ENCODE measurements around the gene GOLGA6L10.
"Not testable (repeated sequence)": the region's sequence is repeated elsewhere in the genome, so short reads cannot be mapped to it uniquely, and the experiment has no call there.

The GOLGA6L10 gene

DNA sequence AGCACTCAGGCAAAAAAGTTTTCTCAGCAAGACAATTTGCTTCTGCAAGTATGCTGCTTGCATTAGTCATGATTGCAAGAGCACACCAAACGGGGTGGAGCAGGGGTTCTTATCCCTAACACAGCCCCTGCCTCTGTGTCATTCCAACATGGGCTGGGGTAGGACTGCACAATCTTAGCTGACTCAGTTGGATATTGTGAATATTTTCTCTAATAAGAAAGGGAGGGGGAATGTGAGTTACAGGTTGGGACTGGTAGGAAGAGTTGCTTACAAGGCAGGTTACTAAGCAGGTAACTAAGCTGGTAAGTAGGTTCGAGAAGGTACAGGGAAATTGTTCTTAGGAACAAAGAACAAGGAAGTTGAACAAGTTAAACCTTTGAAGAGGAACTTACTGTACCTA lies 24.4 kb upstream of the GOLGA6L10 start:
- not testable (repeated sequence) for H3K9me3 ChIP-seq (ENCODE audit: control insufficient read depth, low read length); H3K4me3 ChIP-seq (ENCODE audit: insufficient read depth, low read depth, low read length, poor library complexity, severe bottlenecking); H3K27ac ChIP-seq (ENCODE audit: insufficient read depth, low read length, poor library complexity, severe bottlenecking); DNase-seq; H3K27me3 ChIP-seq (replicated peaks; ENCODE audit: control insufficient read depth, insufficient read depth, low read length, poor library complexity, severe bottlenecking); H3K4me1 ChIP-seq (ENCODE audit: control insufficient read depth, insufficient read depth, low read length, poor library complexity, severe bottlenecking); H3K36me3 ChIP-seq (ENCODE audit: control insufficient read depth, insufficient read depth, low read length)

DNA sequence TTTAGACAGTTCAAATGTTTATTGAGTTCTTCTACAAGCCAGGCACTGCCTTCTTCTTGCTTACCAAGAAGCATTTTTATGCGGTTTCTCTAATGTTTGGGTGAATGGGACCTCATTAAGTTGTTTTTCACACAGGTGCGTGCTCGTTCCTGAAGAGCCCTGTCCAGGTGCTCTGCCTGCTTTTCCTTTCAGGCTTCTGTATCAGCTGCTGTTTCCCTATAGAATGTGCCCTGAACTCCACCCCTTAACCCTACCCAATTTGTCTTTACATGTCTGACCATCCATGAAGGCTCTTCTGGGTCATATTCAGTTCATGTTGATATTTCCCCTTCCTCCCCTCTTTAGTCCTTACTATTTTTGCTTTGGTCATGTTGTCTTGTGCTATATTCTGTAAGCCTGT lies 22.4 kb upstream of the GOLGA6L10 start:
- Histone ChIP-seq H3K27ac (ENCODE audit: insufficient read depth, low read length, poor library complexity, severe bottlenecking) (no peak overlapping the region), H3K9me3 (ENCODE audit: control insufficient read depth, low read length) (no peaks in the 10 kb centered on the region), H3K4me3 (ENCODE audit: insufficient read depth, low read depth, low read length, poor library complexity, severe bottlenecking) (no peak overlapping the region), H3K36me3 (ENCODE audit: control insufficient read depth, insufficient read depth, low read length) (no peaks in the 10 kb centered on the region), H3K4me1 (ENCODE audit: control insufficient read depth, insufficient read depth, low read length, poor library complexity, severe bottlenecking) (no peaks in the 10 kb centered on the region), H3K27me3 (replicated peaks; ENCODE audit: control insufficient read depth, insufficient read depth, low read length, poor library complexity, severe bottlenecking) (no peaks in the 10 kb centered on the region)
- no peak for DNase-seq

DNA sequence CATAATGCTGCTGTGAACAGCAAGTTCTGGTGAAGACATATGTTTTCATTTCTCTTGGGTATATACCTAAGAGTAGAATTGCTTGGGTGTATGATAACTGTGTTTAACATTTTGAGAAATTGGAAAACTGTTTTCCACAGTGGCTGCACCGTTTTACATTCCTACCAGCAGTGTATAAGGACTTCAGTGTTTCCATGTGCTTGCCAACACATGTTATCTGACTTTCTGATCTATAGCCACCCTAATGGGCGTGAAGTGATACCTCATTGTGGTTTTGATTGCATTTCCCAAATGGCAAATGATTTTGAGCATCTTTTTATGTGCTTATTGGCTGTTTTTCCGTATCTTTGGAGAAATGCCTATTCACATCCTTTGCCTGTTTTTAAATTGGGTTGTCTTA lies 18.5 kb upstream of the GOLGA6L10 start:
- H3K9me3 ChIP-seq (ENCODE audit: control insufficient read depth, low read length); H3K4me1 ChIP-seq (ENCODE audit: control insufficient read depth, insufficient read depth, low read length, poor library complexity, severe bottlenecking); H3K27me3 ChIP-seq (replicated peaks; ENCODE audit: control insufficient read depth, insufficient read depth, low read length, poor library complexity, severe bottlenecking); DNase-seq; H3K36me3 ChIP-seq (ENCODE audit: control insufficient read depth, insufficient read depth, low read length); H3K4me3 ChIP-seq (ENCODE audit: insufficient read depth, low read depth, low read length, poor library complexity, severe bottlenecking); H3K27ac ChIP-seq (ENCODE audit: insufficient read depth, low read length, poor library complexity, severe bottlenecking): not testable (repeated sequence)

DNA sequence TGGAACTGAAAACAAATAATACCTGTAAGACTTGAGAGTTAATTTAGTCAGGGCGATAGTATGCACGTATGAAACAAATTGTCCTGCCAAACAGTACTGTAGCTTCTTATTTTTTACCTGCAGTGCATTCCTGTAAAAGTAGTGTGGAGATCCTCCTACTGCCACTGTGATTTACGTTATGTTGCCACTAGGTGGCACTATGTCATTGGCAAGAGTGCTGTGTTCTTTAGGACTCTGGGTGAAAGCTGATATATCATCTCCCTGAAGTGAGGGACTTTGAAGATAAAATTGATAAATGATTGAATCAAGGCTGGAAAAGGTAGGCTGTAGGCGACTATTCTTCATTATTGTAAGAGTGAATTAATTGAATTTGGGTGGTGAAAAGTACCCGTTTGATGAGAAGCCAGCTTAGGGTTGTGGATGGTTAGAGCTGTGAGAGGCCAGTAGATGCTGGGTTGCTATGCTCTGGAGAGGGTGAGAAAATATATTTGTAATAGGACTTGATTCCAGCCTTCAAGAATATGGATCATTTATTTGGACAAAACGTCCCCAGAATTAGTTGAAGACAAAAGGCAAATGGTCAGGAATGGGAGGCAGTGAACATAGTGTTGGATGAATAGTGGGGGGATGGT lies 16.5 kb upstream of the GOLGA6L10 start:
- H3K27me3 ChIP-seq (replicated peaks; ENCODE audit: control insufficient read depth, insufficient read depth, low read length, poor library complexity, severe bottlenecking); H3K4me3 ChIP-seq (ENCODE audit: insufficient read depth, low read depth, low read length, poor library complexity, severe bottlenecking); H3K9me3 ChIP-seq (ENCODE audit: control insufficient read depth, low read length); H3K27ac ChIP-seq (ENCODE audit: insufficient read depth, low read length, poor library complexity, severe bottlenecking); H3K36me3 ChIP-seq (ENCODE audit: control insufficient read depth, insufficient read depth, low read length); H3K4me1 ChIP-seq (ENCODE audit: control insufficient read depth, insufficient read depth, low read length, poor library complexity, severe bottlenecking): not testable (repeated sequence)
- DNase-seq: peak in 2 of 3 donors; percentile 2 to 16

DNA sequence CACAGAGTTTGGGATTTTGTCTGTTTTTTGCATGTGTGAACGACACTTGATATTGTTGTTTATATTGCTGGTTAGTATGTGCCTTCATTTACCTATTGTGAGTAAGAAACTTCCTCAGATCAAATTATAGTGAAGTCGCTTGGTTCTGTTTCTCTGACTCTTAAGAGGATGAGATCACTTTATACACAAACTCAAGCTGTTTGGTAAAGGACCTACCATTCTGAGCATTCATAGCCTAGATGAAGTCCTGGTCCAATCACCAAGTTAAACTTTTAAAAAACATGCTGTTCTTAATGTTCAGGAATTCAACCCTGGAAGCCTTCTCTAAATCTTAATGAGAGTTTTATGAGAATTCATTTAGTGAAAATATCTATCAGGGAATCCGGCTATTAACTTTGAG lies 15.3 kb upstream of the GOLGA6L10 start:
- not testable (repeated sequence) for H3K27ac ChIP-seq (ENCODE audit: insufficient read depth, low read length, poor library complexity, severe bottlenecking); H3K36me3 ChIP-seq (ENCODE audit: control insufficient read depth, insufficient read depth, low read length); H3K9me3 ChIP-seq (ENCODE audit: control insufficient read depth, low read length); H3K4me1 ChIP-seq (ENCODE audit: control insufficient read depth, insufficient read depth, low read length, poor library complexity, severe bottlenecking); H3K27me3 ChIP-seq (replicated peaks; ENCODE audit: control insufficient read depth, insufficient read depth, low read length, poor library complexity, severe bottlenecking); DNase-seq; H3K4me3 ChIP-seq (ENCODE audit: insufficient read depth, low read depth, low read length, poor library complexity, severe bottlenecking)

DNA sequence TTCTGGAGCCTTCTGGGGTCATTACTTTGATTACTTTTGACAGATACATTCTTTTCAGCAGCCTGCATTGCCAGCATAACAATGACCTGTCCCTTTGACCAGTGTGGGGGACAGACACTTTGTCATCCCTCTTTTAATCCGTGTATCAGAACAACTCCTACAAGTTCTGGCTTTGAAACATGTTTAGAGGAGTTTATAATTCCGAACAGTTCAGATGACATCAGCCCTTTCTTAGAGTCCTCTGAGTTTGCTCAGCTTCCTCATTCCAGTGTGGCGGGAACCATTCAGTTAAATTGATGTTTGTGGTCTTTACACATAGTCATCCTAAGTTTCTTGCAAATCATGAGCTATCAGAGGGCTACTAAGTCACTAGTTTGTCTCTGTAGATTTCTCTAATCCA lies 13.5 kb upstream of the GOLGA6L10 start:
- not testable (repeated sequence) for DNase-seq

DNA sequence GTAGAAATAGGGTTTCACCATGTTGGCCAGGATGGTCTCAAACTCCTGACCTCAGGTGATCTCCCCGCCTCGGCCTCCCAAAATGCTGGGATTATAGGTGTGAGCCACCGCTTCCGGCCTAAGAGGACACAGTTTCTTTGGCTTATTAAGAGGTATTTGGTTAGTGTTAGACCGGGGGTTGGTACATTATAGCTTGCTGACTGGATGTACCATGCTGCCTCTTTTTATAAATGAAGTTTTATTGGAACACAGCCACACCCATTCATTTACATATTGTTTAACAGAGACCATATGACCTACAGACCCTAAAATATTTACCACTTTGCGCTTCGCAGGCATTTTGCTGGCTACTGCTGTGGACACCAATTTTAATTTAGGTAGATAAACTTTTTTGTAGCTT lies 11.3 kb upstream of the GOLGA6L10 start:
- not testable (repeated sequence) for H3K27me3 ChIP-seq (replicated peaks; ENCODE audit: control insufficient read depth, insufficient read depth, low read length, poor library complexity, severe bottlenecking); H3K4me1 ChIP-seq (ENCODE audit: control insufficient read depth, insufficient read depth, low read length, poor library complexity, severe bottlenecking); DNase-seq; H3K27ac ChIP-seq (ENCODE audit: insufficient read depth, low read length, poor library complexity, severe bottlenecking); H3K4me3 ChIP-seq (ENCODE audit: insufficient read depth, low read depth, low read length, poor library complexity, severe bottlenecking); H3K36me3 ChIP-seq (ENCODE audit: control insufficient read depth, insufficient read depth, low read length); H3K9me3 ChIP-seq (ENCODE audit: control insufficient read depth, low read length)

More for the DNA sequence above, 13.5 kb upstream of the GOLGA6L10 start:
- H3K4me1 ChIP-seq (ENCODE audit: control insufficient read depth, insufficient read depth, low read length, poor library complexity, severe bottlenecking); H3K4me3 ChIP-seq (ENCODE audit: insufficient read depth, low read depth, low read length, poor library complexity, severe bottlenecking); H3K36me3 ChIP-seq (ENCODE audit: control insufficient read depth, insufficient read depth, low read length); H3K27ac ChIP-seq (ENCODE audit: insufficient read depth, low read length, poor library complexity, severe bottlenecking); H3K9me3 ChIP-seq (ENCODE audit: control insufficient read depth, low read length); H3K27me3 ChIP-seq (replicated peaks; ENCODE audit: control insufficient read depth, insufficient read depth, low read length, poor library complexity, severe bottlenecking): not testable (repeated sequence)

DNA sequence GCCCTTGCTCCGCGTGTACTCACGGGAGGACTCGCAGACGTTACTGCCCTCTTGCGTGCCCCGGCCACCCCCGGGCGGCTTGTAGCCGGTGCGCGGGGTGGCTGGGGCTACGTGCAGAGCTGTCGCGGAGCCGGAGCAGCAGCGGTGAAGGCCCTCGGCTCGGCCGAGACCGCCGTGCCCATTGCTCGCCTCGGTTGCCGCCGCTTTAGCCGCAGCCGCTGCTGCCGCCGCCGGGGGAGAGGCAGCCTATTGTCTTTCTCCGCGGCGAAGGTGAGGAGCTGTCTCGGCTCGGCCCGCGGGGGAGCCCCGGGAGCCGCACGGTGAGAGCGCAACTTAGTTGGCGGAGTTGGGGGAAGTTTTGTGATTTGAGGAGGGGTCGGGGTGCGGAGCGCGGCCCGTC lies 5.8 kb upstream of the GOLGA6L10 start:
- H3K4me3 ChIP-seq (ENCODE audit: insufficient read depth, low read depth, low read length, poor library complexity, severe bottlenecking); H3K9me3 ChIP-seq (ENCODE audit: control insufficient read depth, low read length); H3K4me1 ChIP-seq (ENCODE audit: control insufficient read depth, insufficient read depth, low read length, poor library complexity, severe bottlenecking); H3K27ac ChIP-seq (ENCODE audit: insufficient read depth, low read length, poor library complexity, severe bottlenecking); DNase-seq; H3K27me3 ChIP-seq (replicated peaks; ENCODE audit: control insufficient read depth, insufficient read depth, low read length, poor library complexity, severe bottlenecking); H3K36me3 ChIP-seq (ENCODE audit: control insufficient read depth, insufficient read depth, low read length): not testable (repeated sequence)

DNA sequence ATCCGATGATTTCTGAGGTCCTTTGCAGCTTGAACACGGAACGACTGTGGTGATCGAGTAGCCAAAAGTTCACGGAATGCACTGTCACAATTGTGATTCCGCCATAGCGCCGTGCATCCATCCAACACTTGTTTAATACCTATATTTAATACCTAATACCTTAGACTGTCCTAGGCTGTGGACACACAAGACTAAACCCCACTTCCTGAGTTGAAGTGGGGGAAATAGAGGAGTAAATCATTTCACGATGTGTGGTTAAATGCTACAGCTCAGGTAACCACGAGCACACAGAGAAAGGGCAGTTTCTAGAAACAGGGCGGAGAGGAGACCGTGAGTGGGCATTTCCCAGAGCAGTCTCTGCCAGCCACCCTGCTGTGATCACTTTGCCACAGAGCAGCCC lies 5.3 kb upstream of the GOLGA6L10 start:
- H3K27ac ChIP-seq (ENCODE audit: insufficient read depth, low read length, poor library complexity, severe bottlenecking); H3K27me3 ChIP-seq (replicated peaks; ENCODE audit: control insufficient read depth, insufficient read depth, low read length, poor library complexity, severe bottlenecking); H3K9me3 ChIP-seq (ENCODE audit: control insufficient read depth, low read length); DNase-seq; H3K4me1 ChIP-seq (ENCODE audit: control insufficient read depth, insufficient read depth, low read length, poor library complexity, severe bottlenecking); H3K36me3 ChIP-seq (ENCODE audit: control insufficient read depth, insufficient read depth, low read length); H3K4me3 ChIP-seq (ENCODE audit: insufficient read depth, low read depth, low read length, poor library complexity, severe bottlenecking): not testable (repeated sequence)

DNA sequence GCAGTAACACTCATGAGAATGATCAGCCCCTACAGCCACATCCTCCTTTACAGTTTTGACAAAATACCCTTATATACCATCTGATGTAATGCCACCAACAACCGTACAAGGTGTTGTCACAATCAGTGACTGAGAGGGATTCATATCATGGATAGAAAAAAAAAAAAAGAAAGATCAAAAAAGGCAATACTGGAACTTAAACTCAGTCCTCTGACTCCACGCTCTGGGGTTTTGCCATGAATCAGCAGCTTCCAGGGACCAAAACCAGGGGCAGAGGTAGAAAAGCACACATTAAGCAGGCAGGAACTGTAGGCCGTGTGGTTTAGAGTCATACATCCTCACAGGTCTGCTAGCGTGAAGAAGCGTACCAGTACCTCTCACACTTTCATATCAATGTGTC lies 1.6 kb downstream of the GOLGA6L10 start:
- not testable (repeated sequence) for H3K27me3 ChIP-seq (replicated peaks; ENCODE audit: control insufficient read depth, insufficient read depth, low read length, poor library complexity, severe bottlenecking); H3K4me3 ChIP-seq (ENCODE audit: insufficient read depth, low read depth, low read length, poor library complexity, severe bottlenecking); DNase-seq; H3K36me3 ChIP-seq (ENCODE audit: control insufficient read depth, insufficient read depth, low read length); H3K27ac ChIP-seq (ENCODE audit: insufficient read depth, low read length, poor library complexity, severe bottlenecking); H3K9me3 ChIP-seq (ENCODE audit: control insufficient read depth, low read length); H3K4me1 ChIP-seq (ENCODE audit: control insufficient read depth, insufficient read depth, low read length, poor library complexity, severe bottlenecking)

DNA sequence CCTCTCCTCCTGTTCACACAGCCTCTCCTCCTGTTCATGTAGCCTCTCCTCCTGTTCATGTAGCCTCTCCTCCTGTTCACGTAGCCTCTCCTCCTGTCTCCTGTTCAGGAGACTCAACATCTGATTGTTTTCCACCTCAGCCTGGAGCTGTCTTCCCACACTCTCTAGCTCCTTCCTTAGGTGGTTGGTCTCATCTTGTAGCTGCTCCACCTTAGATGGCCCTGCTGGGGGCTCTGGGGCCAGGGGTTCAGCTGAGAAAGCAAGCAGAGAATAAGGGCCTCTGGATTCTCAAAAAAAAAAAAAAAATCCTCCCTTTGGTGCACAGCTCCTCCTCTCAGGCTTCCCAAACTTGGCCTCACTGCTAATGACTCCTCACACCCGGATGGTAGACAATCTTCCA lies 4.1 kb downstream of the GOLGA6L10 start:
- not testable (repeated sequence) for H3K36me3 ChIP-seq (ENCODE audit: control insufficient read depth, insufficient read depth, low read length); H3K9me3 ChIP-seq (ENCODE audit: control insufficient read depth, low read length); H3K27ac ChIP-seq (ENCODE audit: insufficient read depth, low read length, poor library complexity, severe bottlenecking); DNase-seq; H3K4me3 ChIP-seq (ENCODE audit: insufficient read depth, low read depth, low read length, poor library complexity, severe bottlenecking); H3K27me3 ChIP-seq (replicated peaks; ENCODE audit: control insufficient read depth, insufficient read depth, low read length, poor library complexity, severe bottlenecking); H3K4me1 ChIP-seq (ENCODE audit: control insufficient read depth, insufficient read depth, low read length, poor library complexity, severe bottlenecking)

All from effector memory CD4-positive, alpha-beta T cell (primary cell).